ENCODE data around the gene MATN1. TPM values are rescaled to one million over a fixed set of nuclear protein-coding genes. Genes with fewer than 3 reads are reported as not detected.
A peak's percentile ranks its signal among the peaks of the same experiment; 100 is the strongest.

MATN1 gene
- total RNA-seq, 3 donors from 2014 or later = 2.0 to 2.9 (median 2.3) TPM

- H3K27me3 Mint-ChIP-seq (ENCODE audit: low read depth) = no peaks in the 10 kb centered on the region
- ATAC-seq (peak; percentile 63 to 73), DNase-seq (peak; percentile 65)
- no peaks in the 10 kb centered on the region for H3K9me3 Mint-ChIP-seq
- H3K36me3 Mint-ChIP-seq (ENCODE audit: insufficient read depth) = peaks cover 33% of the 10 kb centered on the region
- peaks cover 95% of the 10 kb centered on the region for H3K4me1 Mint-ChIP-seq (ENCODE audit: low read depth)
- H3K4me3 Mint-ChIP-seq = peak overlapping the region; percentile 58
Measured at GRCh38 chr1:30743584-30744059, 20.2 kb upstream of the MATN1 start.

- ATAC-seq (no peak), DNase-seq (no peak)
- no peaks in the 10 kb centered on the region for H3K9me3 Mint-ChIP-seq
- H3K36me3 Mint-ChIP-seq (ENCODE audit: insufficient read depth) = peaks cover 38% of the 10 kb centered on the region
- peak overlapping the region; percentile 57 for H3K4me3 Mint-ChIP-seq
- H3K27me3 Mint-ChIP-seq (ENCODE audit: low read depth) = no peaks in the 10 kb centered on the region
- H3K4me1 Mint-ChIP-seq (ENCODE audit: low read depth) = peaks cover 94% of the 10 kb centered on the region
Measured at GRCh38 chr1:30742963-30743559, 19.7 kb upstream of the MATN1 start.

- H3K27me3 Mint-ChIP-seq (ENCODE audit: low read depth) = no peaks in the 10 kb centered on the region
- peaks cover 88% of the 10 kb centered on the region for H3K4me1 Mint-ChIP-seq (ENCODE audit: low read depth)
- H3K4me3 Mint-ChIP-seq = no peak overlapping the region
- peaks cover 42% of the 10 kb centered on the region for H3K36me3 Mint-ChIP-seq (ENCODE audit: insufficient read depth)
- ATAC-seq = no peak
- DNase-seq = no peak
- H3K9me3 Mint-ChIP-seq = no peaks in the 10 kb centered on the region
Measured at GRCh38 chr1:30742300-30742962, 19.0 kb upstream of the MATN1 start.

GRCh38 chr1:30741239-30741894 lies 18.0 kb upstream of the MATN1 start:
- Mint-ChIP-seq H3K27me3 (ENCODE audit: low read depth) (no peaks in the 10 kb centered on the region), H3K4me1 (ENCODE audit: low read depth) (peaks cover 77% of the 10 kb centered on the region), H3K4me3 (no peak overlapping the region), H3K9me3 (no peaks in the 10 kb centered on the region), H3K36me3 (ENCODE audit: insufficient read depth) (peaks cover 43% of the 10 kb centered on the region)
- DNase-seq (no peak), ATAC-seq (no peak)

- H3K4me3 Mint-ChIP-seq = no peak overlapping the region
Measured at GRCh38 chr1:30740251-30741238, 17.2 kb upstream of the MATN1 start.

GRCh38 chr1:30739601-30740000 lies 16.2 kb upstream of the MATN1 start:
- no peak for DNase-seq
- peaks cover 55% of the 10 kb centered on the region for H3K36me3 Mint-ChIP-seq (ENCODE audit: insufficient read depth)
- H3K4me3 Mint-ChIP-seq = no peak overlapping the region
- H3K9me3 Mint-ChIP-seq = no peaks in the 10 kb centered on the region
- no peaks in the 10 kb centered on the region for H3K27me3 Mint-ChIP-seq (ENCODE audit: low read depth)
- no peak for ATAC-seq
- H3K4me1 Mint-ChIP-seq (ENCODE audit: low read depth) = peaks cover 62% of the 10 kb centered on the region

More at GRCh38 chr1:30740251-30741238, 17.2 kb upstream of the MATN1 start:
- DNase-seq (no peak), ATAC-seq (no peak)
- Mint-ChIP-seq H3K36me3 (ENCODE audit: insufficient read depth) (peaks cover 47% of the 10 kb centered on the region), H3K27me3 (ENCODE audit: low read depth) (no peaks in the 10 kb centered on the region), H3K9me3 (no peaks in the 10 kb centered on the region), H3K4me1 (ENCODE audit: low read depth) (peaks cover 69% of the 10 kb centered on the region)

- H3K4me3 Mint-ChIP-seq = no peak overlapping the region
- no peak for DNase-seq
- ATAC-seq = no peak
Measured at GRCh38 chr1:30738715-30739559, 15.6 kb upstream of the MATN1 start.

GRCh38 chr1:30738040-30738714 lies 14.8 kb upstream of the MATN1 start:
- Mint-ChIP-seq H3K36me3 (ENCODE audit: insufficient read depth) (peaks cover 59% of the 10 kb centered on the region), H3K9me3 (no peaks in the 10 kb centered on the region), H3K4me3 (no peak overlapping the region), H3K4me1 (ENCODE audit: low read depth) (peaks cover 49% of the 10 kb centered on the region), H3K27me3 (ENCODE audit: low read depth) (no peaks in the 10 kb centered on the region)
- no peak for DNase-seq
- ATAC-seq = no peak

More at GRCh38 chr1:30738715-30739559, 15.6 kb upstream of the MATN1 start:
- no peaks in the 10 kb centered on the region for H3K27me3 Mint-ChIP-seq (ENCODE audit: low read depth)
- no peaks in the 10 kb centered on the region for H3K9me3 Mint-ChIP-seq
- H3K4me1 Mint-ChIP-seq (ENCODE audit: low read depth) = peaks cover 56% of the 10 kb centered on the region
- H3K36me3 Mint-ChIP-seq (ENCODE audit: insufficient read depth) = peaks cover 56% of the 10 kb centered on the region

GRCh38 chr1:30737357-30738039 lies 14.1 kb upstream of the MATN1 start:
- Mint-ChIP-seq H3K27me3 (ENCODE audit: low read depth) (no peaks in the 10 kb centered on the region), H3K36me3 (ENCODE audit: insufficient read depth) (peaks cover 62% of the 10 kb centered on the region), H3K4me1 (ENCODE audit: low read depth) (peaks cover 42% of the 10 kb centered on the region), H3K9me3 (no peaks in the 10 kb centered on the region), H3K4me3 (no peak overlapping the region)
- ATAC-seq (no peak), DNase-seq (no peak)

GRCh38 chr1:30735668-30736498 lies 12.5 kb upstream of the MATN1 start:
- Mint-ChIP-seq H3K4me1 (ENCODE audit: low read depth) (peaks cover 36% of the 10 kb centered on the region), H3K4me3 (no peak overlapping the region), H3K36me3 (ENCODE audit: insufficient read depth) (peaks cover 53% of the 10 kb centered on the region), H3K27me3 (ENCODE audit: low read depth) (no peaks in the 10 kb centered on the region), H3K9me3 (no peaks in the 10 kb centered on the region)
- DNase-seq = no peak
- no peak for ATAC-seq

- H3K9me3 Mint-ChIP-seq = no peaks in the 10 kb centered on the region
- peaks cover 34% of the 10 kb centered on the region for H3K4me1 Mint-ChIP-seq (ENCODE audit: low read depth)
- H3K36me3 Mint-ChIP-seq (ENCODE audit: insufficient read depth) = peaks cover 52% of the 10 kb centered on the region
- no peak for DNase-seq
- no peak overlapping the region for H3K4me3 Mint-ChIP-seq
- no peaks in the 10 kb centered on the region for H3K27me3 Mint-ChIP-seq (ENCODE audit: low read depth)
- no peak for ATAC-seq
Measured at GRCh38 chr1:30735124-30735523, 11.7 kb upstream of the MATN1 start.

- H3K4me3 Mint-ChIP-seq = no peak overlapping the region
- no peak for ATAC-seq
- H3K9me3 Mint-ChIP-seq = no peaks in the 10 kb centered on the region
- H3K36me3 Mint-ChIP-seq (ENCODE audit: insufficient read depth) = peaks cover 50% of the 10 kb centered on the region
- peaks cover 31% of the 10 kb centered on the region for H3K4me1 Mint-ChIP-seq (ENCODE audit: low read depth)
- H3K27me3 Mint-ChIP-seq (ENCODE audit: low read depth) = no peaks in the 10 kb centered on the region
- no peak for DNase-seq
Measured at GRCh38 chr1:30734580-30734979, 11.2 kb upstream of the MATN1 start.

Data from activated T-cell treated with anti-CD3 and anti-CD28 coated beads, Interleukin-2, amount 50 U/mL, for 4 hours (primary cell).